ENCODE results near the gene SYT7. TPM values are rescaled to one million over a fixed set of nuclear protein-coding genes. Genes with fewer than 3 reads are reported as not detected.

SYT7 gene
- total RNA-seq, 1 donor: 0.43 TPM

DNA sequence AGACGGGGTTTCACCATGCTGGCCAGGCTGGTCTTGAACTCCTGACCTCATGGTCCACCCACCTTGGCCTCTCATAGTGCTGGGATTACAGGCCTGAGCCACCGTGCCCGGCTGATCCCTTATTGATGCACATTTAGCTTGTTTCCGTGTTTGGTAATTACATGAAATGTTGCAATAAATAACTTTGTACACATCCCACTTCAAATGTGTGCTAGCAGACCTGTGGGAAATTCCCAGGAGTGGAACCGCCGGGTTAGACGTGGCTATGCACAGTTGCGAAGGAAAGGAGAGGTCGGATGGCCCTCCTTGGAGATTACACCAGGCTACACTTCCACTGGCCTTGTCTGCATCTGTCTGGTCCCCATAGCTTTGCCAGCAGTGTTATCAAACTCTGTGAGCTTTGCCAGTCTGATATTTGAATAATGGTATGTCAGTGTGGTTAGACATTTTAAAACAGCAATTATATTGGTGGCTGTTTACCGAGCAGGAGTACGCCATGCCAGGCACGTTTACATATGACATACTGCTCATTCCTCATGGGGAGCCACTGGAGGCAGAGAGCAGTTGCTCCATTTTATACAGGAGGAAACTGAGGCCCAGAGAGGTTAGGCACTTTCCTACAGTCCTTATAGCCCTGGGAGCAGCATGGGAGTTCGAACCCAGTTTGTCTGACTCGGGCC is 27.2 kb upstream of the SYT7 start:
- TF ChIP-seq, protein P1, sequence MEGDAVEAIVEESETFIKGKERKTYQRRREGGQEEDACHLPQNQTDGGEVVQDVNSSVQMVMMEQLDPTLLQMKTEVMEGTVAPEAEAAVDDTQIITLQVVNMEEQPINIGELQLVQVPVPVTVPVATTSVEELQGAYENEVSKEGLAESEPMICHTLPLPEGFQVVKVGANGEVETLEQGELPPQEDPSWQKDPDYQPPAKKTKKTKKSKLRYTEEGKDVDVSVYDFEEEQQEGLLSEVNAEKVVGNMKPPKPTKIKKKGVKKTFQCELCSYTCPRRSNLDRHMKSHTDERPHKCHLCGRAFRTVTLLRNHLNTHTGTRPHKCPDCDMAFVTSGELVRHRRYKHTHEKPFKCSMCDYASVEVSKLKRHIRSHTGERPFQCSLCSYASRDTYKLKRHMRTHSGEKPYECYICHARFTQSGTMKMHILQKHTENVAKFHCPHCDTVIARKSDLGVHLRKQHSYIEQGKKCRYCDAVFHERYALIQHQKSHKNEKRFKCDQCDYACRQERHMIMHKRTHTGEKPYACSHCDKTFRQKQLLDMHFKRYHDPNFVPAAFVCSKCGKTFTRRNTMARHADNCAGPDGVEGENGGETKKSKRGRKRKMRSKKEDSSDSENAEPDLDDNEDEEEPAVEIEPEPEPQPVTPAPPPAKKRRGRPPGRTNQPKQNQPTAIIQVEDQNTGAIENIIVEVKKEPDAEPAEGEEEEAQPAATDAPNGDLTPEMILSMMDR (IDR thresholded peaks at IDR 0.05; ENCODE audit: insufficient read depth, low read depth, low read length): no peak
- peak; percentile 20 for DNase-seq (ENCODE audit: low read depth)
- H3K4me3 ChIP-seq (ENCODE audit: low read depth, low read length): no peak overlapping the region

DNA sequence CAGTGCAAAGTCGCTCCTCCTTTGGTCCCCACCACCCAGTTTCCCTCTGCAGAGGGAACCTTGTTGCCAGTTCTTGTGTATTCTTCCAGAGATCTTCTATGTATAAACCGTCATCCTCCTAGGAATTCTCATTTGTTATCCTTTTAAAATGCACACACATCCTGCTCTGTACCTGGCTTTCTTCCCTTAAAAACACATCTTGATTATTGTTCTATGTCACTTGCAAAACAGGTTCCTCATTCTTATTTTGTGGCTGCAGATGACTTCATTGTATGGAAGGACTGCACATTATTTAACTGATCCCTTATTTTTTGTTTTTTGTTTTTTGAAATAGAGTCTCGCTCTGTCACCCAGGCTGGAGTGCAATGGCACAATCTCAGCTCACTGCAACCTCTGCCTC is 26.6 kb upstream of the SYT7 start:
- H3K4me3 ChIP-seq (ENCODE audit: low read depth, low read length): no peak overlapping the region
- TF ChIP-seq, protein P1 (IDR thresholded peaks at IDR 0.05; ENCODE audit: insufficient read depth, low read depth, low read length): no peak
- no peak for DNase-seq (ENCODE audit: low read depth)

DNA sequence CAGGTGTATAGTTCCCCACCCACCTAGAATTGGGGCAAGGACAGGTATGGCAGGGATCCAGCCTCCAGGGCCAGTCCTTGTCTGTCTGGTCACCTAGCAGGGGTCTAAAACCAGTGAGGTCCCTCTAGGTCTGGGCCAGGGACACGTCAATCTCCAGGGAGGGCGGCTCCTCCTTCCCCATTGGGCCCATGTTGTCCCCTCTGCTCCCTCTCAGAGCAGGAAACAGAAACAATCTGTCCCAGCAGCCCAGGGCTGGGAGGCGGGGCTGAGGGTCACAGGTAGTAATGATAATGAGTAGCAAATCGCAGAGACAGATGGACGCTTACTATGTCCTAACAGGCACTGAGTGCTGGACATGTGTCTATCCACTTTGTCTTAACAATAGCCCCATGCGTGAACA is 22.8 kb upstream of the SYT7 start:
- DNase-seq (ENCODE audit: low read depth): no peak
- TF ChIP-seq, protein P1 (IDR thresholded peaks at IDR 0.05; ENCODE audit: insufficient read depth, low read depth, low read length): no peak
- no peak overlapping the region for H3K4me3 ChIP-seq (ENCODE audit: low read depth, low read length)

DNA sequence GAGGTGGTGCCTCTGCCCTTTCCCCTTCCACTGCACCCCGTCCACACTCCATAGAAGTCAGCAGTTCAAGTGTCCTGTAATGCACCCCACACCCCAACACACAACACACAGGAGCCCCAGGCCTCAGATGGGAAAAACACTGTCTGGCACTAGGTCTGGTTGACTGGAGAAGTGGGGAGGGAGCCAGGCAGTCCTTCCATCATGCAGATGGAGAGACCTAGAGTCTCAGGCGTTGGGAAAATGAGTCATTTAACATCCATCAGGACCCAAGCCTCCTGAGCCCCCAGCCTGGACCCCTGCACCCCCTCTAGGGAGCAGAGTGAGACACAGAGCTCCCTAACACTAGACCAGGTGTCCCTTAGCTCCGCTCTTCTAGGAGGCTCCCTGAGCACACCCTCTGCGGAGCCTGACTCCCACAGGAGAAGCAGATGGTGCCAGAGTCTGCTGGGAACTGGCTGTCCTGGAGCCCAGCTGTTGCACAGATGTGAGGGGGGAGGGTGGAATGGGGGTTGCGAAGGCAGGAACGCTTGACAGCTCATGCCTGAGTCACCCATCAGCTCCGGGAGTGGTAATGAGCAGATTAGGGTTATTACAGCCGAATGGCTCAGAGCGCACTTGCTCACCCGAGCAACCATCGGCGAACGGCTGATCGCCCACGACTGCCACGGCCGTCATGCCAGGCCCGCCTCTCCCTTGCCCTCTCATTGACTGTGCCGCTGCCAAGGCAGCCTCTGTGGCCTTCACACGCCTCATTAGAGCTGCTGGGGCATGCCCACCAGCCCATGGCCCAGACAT is 22.1 kb upstream of the SYT7 start:
- H3K4me3 ChIP-seq (ENCODE audit: low read depth, low read length): no peak overlapping the region
- peak; percentile 98 for DNase-seq (ENCODE audit: low read depth)
- TF ChIP-seq, protein P1 (IDR thresholded peaks at IDR 0.05; ENCODE audit: insufficient read depth, low read depth, low read length): no peak

DNA sequence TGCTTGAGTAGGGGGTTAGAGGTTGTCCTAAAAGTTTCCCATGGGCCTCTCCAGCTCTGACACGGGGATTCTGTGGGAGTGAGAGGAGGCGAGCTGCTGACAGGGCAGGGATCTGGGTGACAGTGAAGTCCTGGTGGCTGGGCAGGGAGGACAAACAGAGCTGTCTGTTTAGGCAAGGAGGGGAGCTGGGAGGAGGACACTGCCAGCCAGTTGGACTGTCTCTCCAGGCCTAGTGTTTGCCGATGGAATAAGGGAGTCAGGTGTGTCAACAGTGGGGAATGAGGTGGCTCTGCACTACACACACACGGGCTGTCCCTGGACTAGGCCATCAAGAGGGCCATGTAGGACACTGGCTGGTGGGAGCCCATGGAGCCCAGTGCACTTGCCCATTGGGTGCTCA is 20.6 kb upstream of the SYT7 start:
- TF ChIP-seq, protein P1 (IDR thresholded peaks at IDR 0.05; ENCODE audit: insufficient read depth, low read depth, low read length): no peak
- no peak overlapping the region for H3K4me3 ChIP-seq (ENCODE audit: low read depth, low read length)
- no peak for DNase-seq (ENCODE audit: low read depth)

DNA sequence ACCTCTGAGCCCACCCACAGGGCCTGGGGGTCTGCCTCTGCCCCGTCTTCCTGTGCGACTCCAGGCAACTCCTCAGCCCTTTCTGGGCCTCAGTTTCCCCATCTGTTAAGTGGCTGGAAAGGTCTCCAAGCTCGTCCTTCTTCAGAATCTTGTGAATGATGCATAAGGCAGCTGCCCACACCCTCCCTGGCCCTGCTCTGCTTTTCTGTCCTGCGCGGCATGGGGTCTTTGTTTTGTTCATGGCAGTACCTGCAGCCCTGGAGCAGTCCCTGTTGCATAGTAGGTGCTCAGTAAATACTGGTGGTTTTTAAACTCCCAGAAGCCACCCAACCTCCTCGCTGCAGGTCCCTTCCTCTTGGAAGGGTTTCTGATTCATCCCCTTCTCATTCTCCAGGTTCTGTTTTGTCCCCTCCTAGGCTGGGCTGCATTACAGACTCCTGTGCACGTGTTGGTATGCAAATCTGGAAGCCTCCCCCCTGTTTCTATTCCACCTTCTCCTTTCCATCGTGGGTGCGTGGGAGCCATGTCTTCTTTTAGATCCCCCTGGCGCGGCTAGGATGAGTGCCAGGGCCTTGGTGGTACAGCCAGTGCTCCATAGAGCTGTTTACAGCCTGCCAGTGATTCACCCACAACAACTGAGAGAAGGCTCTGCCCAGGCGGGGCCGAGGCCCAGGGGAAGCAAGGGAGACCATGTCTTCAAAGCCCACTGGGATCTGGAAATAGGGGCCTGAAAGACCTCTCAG is 19.3 kb upstream of the SYT7 start:
- no peak for DNase-seq (ENCODE audit: low read depth)
- no peak overlapping the region for H3K4me3 ChIP-seq (ENCODE audit: low read depth, low read length)
- TF ChIP-seq, protein P1 (IDR thresholded peaks at IDR 0.05; ENCODE audit: insufficient read depth, low read depth, low read length): no peak
